ENCODE results near the gene NFU1. TPM values are rescaled to one million over a fixed set of nuclear protein-coding genes. Genes with fewer than 3 reads are reported as not detected.

Gene NFU1
- total RNA-seq, 1 donor from 2014 or later, result 33.1 TPM

GRCh38 chr2:69348781-69349180 is 88.5 kb downstream of the NFU1 start:
- DNase-seq (ENCODE audit: low read depth), result no peak

Other genes with a start within 250 kb of the NFU1 start
- gene GFPT1, start 50.2 kb downstream of the NFU1 start, total RNA-seq, result 40.5 and 80.7 TPM in 2 replicates
- 28.3 and 39.0 TPM in 2 replicates for gene AAK1, start 206.3 kb upstream of the NFU1 start, total RNA-seq